HEK293 (cell line): Measurements from ENCODE around the gene EHMT1.

Experiments used
- CTCF ChIA-PET: fragments of 350-600 bp; formaldehyde crosslinking; extraction: SDS; loops from one replicate; lab custom pipeline; 2021; ENCODE audit warnings: antibody characterized with exemption; lab: Yijun Ruan, JAX
- POLR2A ChIA-PET: fragments of 300-600 bp; formaldehyde crosslinking; extraction: SDS; loops from one replicate; lab custom pipeline; 2020; ENCODE audit warnings: antibody characterized with exemption, inconsistent platforms; lab: Yijun Ruan, JAX
- H3K27ac ChIP-seq: fragments of 200-500 bp; sonication (Bioruptor generic); 2 replicates; pipeline ENCODE4 v1.5.1; 2014; ENCODE audit warnings: low read depth, low read length, control low read depth, inconsistent platforms; ENCODE audit errors: extremely low read depth
- H3K36me3 ChIP-seq, 2 experiments: fragments of 200-500 bp in 1 of 2; sonication (Bioruptor generic) in 1 of 2; 1 replicate in 1 of 2; 2 replicates in 1 of 2; pipeline ENCODE4 v1.5.1; 2014 to 2017; ENCODE audit warnings: inconsistent platforms in 2 of 2, low read length in 2 of 2; ENCODE audit not compliant: control insufficient read depth in 2 of 2, insufficient read depth in 1 of 2
- H3K4me1 ChIP-seq: fragments of 200-500 bp; sonication (Bioruptor generic); 2 replicates; pipeline ENCODE4 v1.5.1; 2014; ENCODE audit warnings: mild to moderate bottlenecking, low read length, inconsistent platforms; ENCODE audit not compliant: control insufficient read depth, insufficient read depth
- H3K4me3 ChIP-seq: 2 replicates; pipeline ENCODE4 v1.5.1; 2011; ENCODE audit warnings: low read depth, mild to moderate bottlenecking, control low read depth, low read length, moderate library complexity
- H3K9me3 ChIP-seq: fragments of 200-500 bp; sonication (Bioruptor generic); 2 replicates; pipeline ENCODE4 v1.5.1; 2014; ENCODE audit warnings: low read depth, low read length, inconsistent platforms; ENCODE audit not compliant: control insufficient read depth, insufficient read depth
- HOXC10 ChIP-seq: sonication (generic); formaldehyde crosslinking; IDR thresholded peaks from 2 replicates; pipeline ENCODE4 v1.8.1; 2023; ENCODE audit warnings: mild to moderate bottlenecking, missing genetic modification reagents
- KLF1 ChIP-seq: fragments of 450-650 bp; formaldehyde crosslinking; IDR thresholded peaks from 2 replicates; pipeline ENCODE4 v1.5.1; 2016; ENCODE audit warnings: missing biosample characterization, missing genetic modification characterization
- PRDM4 ChIP-seq: fragments of 450-650 bp; formaldehyde crosslinking; IDR thresholded peaks from 2 replicates; pipeline ENCODE4 v1.5.1; 2017; ENCODE audit warnings: missing biosample characterization, missing genetic modification characterization
- SCRT2 ChIP-seq: fragments of 450-650 bp; formaldehyde crosslinking; IDR thresholded peaks from 2 replicates; pipeline ENCODE4 v1.5.1; 2016; ENCODE audit warnings: missing biosample characterization, missing genetic modification characterization
- ZBTB17 ChIP-seq: fragments of 450-650 bp; formaldehyde crosslinking; IDR thresholded peaks from 2 replicates; pipeline ENCODE4 v1.5.1; 2016; ENCODE audit warnings: missing biosample characterization, missing genetic modification characterization
- ZFP3 ChIP-seq: fragments of 450-650 bp; formaldehyde crosslinking; IDR thresholded peaks from 2 replicates; pipeline ENCODE4 v1.5.1; 2016; ENCODE audit warnings: low read depth, missing biosample characterization, missing genetic modification characterization
- ZNF266 ChIP-seq: fragments of 450-650 bp; formaldehyde crosslinking; IDR thresholded peaks from 2 replicates; pipeline ENCODE4 v1.5.1; 2016; ENCODE audit warnings: missing biosample characterization, missing genetic modification characterization, low read depth
- ZNF426 ChIP-seq: fragments of 450-650 bp; formaldehyde crosslinking; IDR thresholded peaks from 2 replicates; pipeline ENCODE4 v1.5.1; 2017; ENCODE audit warnings: missing biosample characterization, missing genetic modification characterization, mild to moderate bottlenecking, inconsistent platforms, moderate library complexity
- ZNF48 ChIP-seq: fragments of 450-650 bp; formaldehyde crosslinking; IDR thresholded peaks from 2 replicates; pipeline ENCODE4 v1.5.1; 2016; ENCODE audit warnings: missing biosample characterization, missing genetic modification characterization
- ZNF549 ChIP-seq: fragments of 450-650 bp; IDR thresholded peaks from 2 replicates; pipeline ENCODE4 v1.5.1; 2018; ENCODE audit warnings: missing biosample characterization, missing genetic modification characterization, mild to moderate bottlenecking, inconsistent platforms, moderate library complexity
- ZNF571 ChIP-seq: fragments of 450-650 bp; formaldehyde crosslinking; IDR thresholded peaks from 2 replicates; pipeline ENCODE4 v1.5.0; 2017; ENCODE audit warnings: missing biosample characterization, missing genetic modification characterization
- ZNF624 ChIP-seq: fragments of 450-650 bp; formaldehyde crosslinking; IDR thresholded peaks from 2 replicates; pipeline ENCODE4 v1.5.1; 2017; ENCODE audit warnings: missing biosample characterization, missing genetic modification characterization
- ZNF670 ChIP-seq: fragments of 450-650 bp; formaldehyde crosslinking; IDR thresholded peaks from 2 replicates; pipeline ENCODE4 v1.5.1; 2016; ENCODE audit warnings: missing biosample characterization, missing genetic modification characterization, low read depth
- ZSCAN16 ChIP-seq: fragments of 450-650 bp; formaldehyde crosslinking; IDR thresholded peaks from 2 replicates; pipeline ENCODE4 v1.5.1; 2016; ENCODE audit warnings: missing biosample characterization, missing genetic modification characterization
- TF ChIP-seq, protein P1 (sequence below): fragments of 450-650 bp; formaldehyde crosslinking; IDR thresholded peaks from 2 replicates; pipeline ENCODE4 v1.5.1; 2016; ENCODE audit warnings: missing biosample characterization, missing genetic modification characterization
- TF ChIP-seq, protein P2 (sequence below): fragments of 450-650 bp; formaldehyde crosslinking; IDR thresholded peaks from 2 replicates; pipeline ENCODE4 v1.5.1; 2016; ENCODE audit warnings: missing biosample characterization, missing genetic modification characterization

The EHMT1 gene

GRCh38 chr9:137787381-137787780, 168.6 kb downstream of the EHMT1 start:
- Histone ChIP-seq H3K27ac (no peak overlapping the region), H3K36me3 (peaks cover 11 to 66% of the 10 kb centered on the region in 2 experiments; a peak in 2 of 3 replicates), H3K9me3 (no peaks in the 10 kb centered on the region), H3K4me3 (no peak overlapping the region), H3K4me1 (no peaks in the 10 kb centered on the region)
- TF ChIP-seq ZNF670 (tag by site-specific recombination) (no peak), SCRT2 (tag by site-specific recombination) (no peak), ZSCAN16 (no peak), ZBTB17 (no peak), ZFP3 (tag by site-specific recombination) (no peak), PRDM4 (tag by site-specific recombination) (no peak), ZNF48 (tag by site-specific recombination) (no peak)
- TF ChIP-seq, protein P1, sequence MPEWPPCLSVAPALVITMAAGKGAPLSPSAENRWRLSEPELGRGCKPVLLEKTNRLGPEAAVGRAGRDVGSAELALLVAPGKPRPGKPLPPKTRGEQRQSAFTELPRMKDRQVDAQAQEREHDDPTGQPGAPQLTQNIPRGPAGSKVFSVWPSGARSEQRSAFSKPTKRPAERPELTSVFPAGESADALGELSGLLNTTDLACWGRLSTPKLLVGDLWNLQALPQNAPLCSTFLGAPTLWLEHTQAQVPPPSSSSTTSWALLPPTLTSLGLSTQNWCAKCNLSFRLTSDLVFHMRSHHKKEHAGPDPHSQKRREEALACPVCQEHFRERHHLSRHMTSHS, result no peak
- TF ChIP-seq, protein P2, sequence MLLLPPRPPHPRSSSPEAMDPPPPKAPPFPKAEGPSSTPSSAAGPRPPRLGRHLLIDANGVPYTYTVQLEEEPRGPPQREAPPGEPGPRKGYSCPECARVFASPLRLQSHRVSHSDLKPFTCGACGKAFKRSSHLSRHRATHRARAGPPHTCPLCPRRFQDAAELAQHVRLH (tag by site-specific recombination), result no peak
- ChIA-PET POLR2A (no interaction called here), CTCF (no interaction called here)

DNA sequence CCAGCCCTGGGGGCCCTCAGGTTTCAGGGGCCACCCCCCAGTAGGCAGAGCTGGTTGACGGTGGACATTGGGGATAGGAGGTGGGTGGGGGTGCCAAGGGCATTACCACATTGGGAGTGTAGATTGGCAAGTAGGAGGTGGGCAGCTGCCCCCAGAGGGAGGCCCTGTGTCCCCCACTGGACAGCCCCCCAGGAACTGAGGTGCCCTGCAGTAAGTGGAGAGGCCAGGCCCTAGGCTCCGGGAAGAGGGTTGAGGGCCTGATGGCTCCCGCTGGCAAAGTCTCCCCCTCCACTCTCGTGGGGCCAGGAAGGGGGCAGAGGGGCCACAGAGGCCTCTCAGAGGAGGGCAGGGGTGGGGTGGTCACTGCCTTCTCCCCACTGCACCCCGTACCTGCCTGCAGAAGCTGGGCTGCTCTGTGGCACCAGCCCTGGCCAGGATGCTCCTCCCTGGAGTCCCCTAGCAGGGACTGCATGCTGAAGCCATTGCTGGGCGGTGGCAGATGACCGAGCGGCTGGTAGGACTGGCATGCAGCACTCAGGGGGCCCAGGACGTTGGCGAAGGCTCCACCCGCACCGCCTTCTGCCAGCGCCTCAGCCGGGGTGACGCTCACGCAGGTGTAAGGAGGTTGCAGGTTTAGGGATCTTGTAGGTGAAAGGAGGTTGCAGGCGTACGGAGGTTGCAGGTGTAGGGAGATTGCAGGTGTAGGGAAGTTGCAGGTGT, 169.1 kb downstream of the EHMT1 start:
- Histone ChIP-seq H3K9me3 (no peaks in the 10 kb centered on the region), H3K27ac (no peak overlapping the region), H3K4me1 (no peaks in the 10 kb centered on the region)
- POLR2A ChIA-PET, result no interaction called here
- TF ChIP-seq HOXC10 (CRISPR knock-in tag) (no peak), ZNF624 (no peak), ZNF571 (0 out of 2 replicates have a peak, but pooled peaks have one; percentile 38)
- TF ChIP-seq, all 188 proteins: peak for 1
- no peak overlapping the region for H3K4me3 ChIP-seq
- CTCF ChIA-PET, result no interaction called here
- peaks cover 12 to 66% of the 10 kb centered on the region in 2 experiments; a peak in 2 of 3 replicates for H3K36me3 ChIP-seq

DNA sequence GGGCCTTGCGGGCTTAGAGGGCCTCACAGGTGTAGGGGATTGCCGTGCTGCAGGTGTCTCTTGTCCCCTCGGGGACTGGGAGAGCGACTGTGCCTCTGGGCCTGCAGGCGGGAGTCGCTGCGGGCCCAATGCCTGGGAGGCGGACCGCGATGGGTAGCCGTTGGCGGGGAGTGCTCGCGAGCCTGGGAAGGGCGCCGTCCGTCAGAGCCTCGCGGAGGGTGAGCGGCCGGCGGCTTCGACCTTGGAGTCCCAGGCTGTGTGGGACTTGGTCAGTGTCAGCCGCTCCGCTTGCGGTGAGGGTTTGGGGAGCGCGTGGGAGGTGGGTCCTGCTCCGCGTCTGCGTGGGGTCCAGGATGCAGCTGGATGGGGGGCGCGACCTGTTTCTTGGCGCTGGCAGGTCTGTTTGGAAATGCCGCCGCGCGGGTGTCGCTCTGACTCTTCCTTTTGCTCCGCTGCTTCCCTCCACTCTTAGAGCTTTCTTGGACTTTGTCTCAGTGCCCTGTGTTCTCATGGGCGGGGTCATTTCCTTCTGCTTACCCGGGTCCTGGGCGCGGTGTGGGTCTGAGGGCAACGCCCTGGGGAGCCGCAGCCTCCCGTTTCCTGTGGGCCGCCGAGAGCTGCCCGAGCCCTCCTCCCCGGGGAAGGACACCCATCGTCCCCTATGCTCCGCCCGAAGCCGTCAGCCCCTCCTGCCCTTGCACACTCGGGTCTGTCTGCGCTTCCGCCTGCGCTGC, 169.9 kb downstream of the EHMT1 start:
- H3K4me3 ChIP-seq, result no peak overlapping the region
- no peak for TF ChIP-seq ZNF426 (tag by site-specific recombination)
- TF ChIP-seq KLF1 (tag by site-specific recombination), result 0 out of 2 replicates have a peak, but pooled peaks have one; percentile 39
- no peak for TF ChIP-seq ZNF549
- no peak for TF ChIP-seq ZNF266
- H3K4me1 ChIP-seq, result no peaks in the 10 kb centered on the region
- H3K36me3 ChIP-seq, result peaks cover 12 to 67% of the 10 kb centered on the region in 2 experiments; a peak in 2 of 3 replicates
- no peaks in the 10 kb centered on the region for H3K9me3 ChIP-seq
- no peak overlapping the region for H3K27ac ChIP-seq
- ChIA-PET POLR2A (no interaction called here), CTCF (no interaction called here)
